A549 (cell line): ENCODE measurements around the gene ACBD4.

Experiments
- CTCF ChIP-seq: fragments of >200 bp; sonication (Bioruptor Twin); formaldehyde crosslinking; IDR thresholded peaks from 3 replicates; pipeline ENCODE4 v1.5.1; 2016
- HMGXB4 ChIP-seq: fragments of 250-450 bp; sonication (Bioruptor Pico); IDR thresholded peaks from 2 replicates; pipeline ENCODE4 v1.5.0; 2021; ENCODE audit warnings: mild to moderate bottlenecking, moderate library complexity, borderline replicate concordance
- HOXA7 ChIP-seq: fragments of 250-450 bp; sonication (Bioruptor Pico); IDR thresholded peaks from 2 replicates; pipeline ENCODE4 v1.5.0; 2020; ENCODE audit warnings: mild to moderate bottlenecking, moderate library complexity
- POLR2A ChIP-seq: IDR thresholded peaks from 2 replicates; pipeline ENCODE4 v1.6.1; 2012; ENCODE audit warnings: mild to moderate bottlenecking, low read length
- TP53 ChIP-seq: fragments of 250-450 bp; sonication (Bioruptor Pico); IDR thresholded peaks from 2 replicates; pipeline ENCODE4 v1.5.0; 2021; ENCODE audit warnings: mild to moderate bottlenecking, moderate library complexity

GRCh38 chr17:45123076-45123770, 12.3 kb upstream of the ACBD4 start:
- TF ChIP-seq POLR2A (no peak), HOXA7 (CRISPR knock-in tag) (no peak), CTCF (no peak), HMGXB4 (CRISPR knock-in tag) (no peak), TP53 (CRISPR knock-in tag) (no peak)
